Osteocyte (in vitro differentiated cells): Measurements from ENCODE around the gene RNF123. TPM values are rescaled to one million over a fixed set of nuclear protein-coding genes. Genes with fewer than 3 reads are reported as not detected.
"Not testable (repeated sequence)": the region's sequence is repeated elsewhere in the genome, so short reads cannot be mapped to it uniquely, and the experiment has no call there.

Source experiments
- DNase-seq: peaks from one replicate; pipeline ENCODE4 v3.0.0; 2021; ENCODE audit warnings: mixed read lengths; ENCODE audit not compliant: unreplicated experiment; ENCODE audit errors: extremely low spot score
- H3K27ac Mint-ChIP-seq: one replicate; pipeline ENCODE4 v1.8.0; 2021; ENCODE audit warnings: mild to moderate bottlenecking, mixed read lengths; ENCODE audit not compliant: unreplicated experiment
- H3K27me3 Mint-ChIP-seq: one replicate; pipeline ENCODE4 v1.8.0; 2021; ENCODE audit warnings: mixed read lengths; ENCODE audit not compliant: unreplicated experiment
- H3K36me3 Mint-ChIP-seq: one replicate; pipeline ENCODE4 v1.8.0; 2021; ENCODE audit warnings: mixed read lengths; ENCODE audit not compliant: unreplicated experiment
- H3K4me1 Mint-ChIP-seq: one replicate; pipeline ENCODE4 v1.8.0; 2021; ENCODE audit warnings: mixed read lengths; ENCODE audit not compliant: unreplicated experiment
- H3K4me3 Mint-ChIP-seq: one replicate; pipeline ENCODE4 v1.8.0; 2021; ENCODE audit warnings: mild to moderate bottlenecking, moderate library complexity, mixed read lengths; ENCODE audit not compliant: unreplicated experiment
- H3K9me3 Mint-ChIP-seq: one replicate; pipeline ENCODE4 v1.8.0; 2021; ENCODE audit warnings: mixed read lengths; ENCODE audit not compliant: unreplicated experiment
- total RNA-seq: library from RNA; stranded (reverse); gene quantifications from 2 replicates; pipeline ENCODE4 v1.2.1, GENCODE V29; 2021

RNF123 gene
- total RNA-seq, 1 donor from 2014 or later = 61.0 TPM

DNA sequence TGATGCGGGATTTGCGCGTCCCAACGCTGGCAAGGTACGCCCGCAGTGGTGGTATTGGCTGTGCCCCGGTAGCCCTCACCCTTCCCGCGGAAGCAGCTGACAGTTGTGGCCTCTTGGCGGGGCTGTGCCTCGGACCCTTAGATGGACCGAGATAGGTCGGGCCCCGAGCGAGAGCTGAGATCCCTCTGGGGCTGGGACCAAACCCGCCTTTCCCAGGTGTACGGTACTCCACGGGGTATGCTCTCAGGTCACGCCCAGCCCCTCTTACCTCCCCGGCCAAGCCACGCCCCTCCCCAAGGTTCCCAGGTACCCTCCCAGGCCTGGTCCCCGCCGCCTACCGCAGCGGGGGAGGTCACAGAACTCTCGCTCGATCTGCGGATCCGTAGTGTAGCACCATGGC is 3.0 kb upstream of the RNF123 start:
- H3K27me3 Mint-ChIP-seq, H3K27ac Mint-ChIP-seq, H3K9me3 Mint-ChIP-seq, DNase-seq: not testable (repeated sequence)
- H3K4me1 Mint-ChIP-seq = peaks cover 28% of the 10 kb centered on the region
- peak overlapping the region; percentile 47 for H3K4me3 Mint-ChIP-seq
- H3K36me3 Mint-ChIP-seq = peaks cover 15% of the 10 kb centered on the region

DNA sequence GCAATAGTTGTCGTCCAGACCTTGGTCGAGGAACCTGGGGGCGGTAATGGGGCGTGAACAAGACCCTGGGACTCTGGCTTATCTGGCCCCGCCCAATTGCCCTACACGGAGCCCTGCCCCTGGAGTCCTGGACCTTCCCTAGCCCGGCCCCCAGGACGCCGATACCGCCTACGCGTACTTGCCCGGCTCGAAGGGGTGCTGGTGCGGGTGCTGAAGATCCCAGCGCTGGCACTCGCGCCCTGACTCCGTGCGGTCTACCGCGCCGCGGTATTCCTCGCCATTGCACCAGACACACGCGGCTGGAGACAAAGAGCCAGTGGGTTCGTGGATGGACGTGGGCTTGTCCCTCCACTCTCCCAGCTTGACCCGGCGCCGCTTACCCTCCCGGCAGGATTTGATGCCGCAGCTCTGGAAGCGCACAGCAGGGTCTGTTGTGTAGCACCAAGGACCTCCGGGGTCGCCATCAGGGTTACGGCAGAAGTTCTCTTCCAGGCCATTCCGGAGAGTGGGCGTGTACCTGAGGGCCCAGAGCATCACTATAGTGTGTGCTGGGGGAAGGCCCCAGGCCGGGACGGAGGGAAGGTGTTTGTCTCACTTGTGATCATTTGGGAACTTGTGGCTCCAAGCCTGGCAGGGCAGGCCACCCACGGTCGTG is 2.5 kb upstream of the RNF123 start:
- H3K36me3 Mint-ChIP-seq = peaks cover 15% of the 10 kb centered on the region
- H3K9me3 Mint-ChIP-seq, H3K27me3 Mint-ChIP-seq, DNase-seq: not testable (repeated sequence)
- peaks cover 29% of the 10 kb centered on the region for H3K4me1 Mint-ChIP-seq
- peak overlapping the region; percentile 23 for H3K27ac Mint-ChIP-seq
- H3K4me3 Mint-ChIP-seq = peak overlapping the region; percentile 29

DNA sequence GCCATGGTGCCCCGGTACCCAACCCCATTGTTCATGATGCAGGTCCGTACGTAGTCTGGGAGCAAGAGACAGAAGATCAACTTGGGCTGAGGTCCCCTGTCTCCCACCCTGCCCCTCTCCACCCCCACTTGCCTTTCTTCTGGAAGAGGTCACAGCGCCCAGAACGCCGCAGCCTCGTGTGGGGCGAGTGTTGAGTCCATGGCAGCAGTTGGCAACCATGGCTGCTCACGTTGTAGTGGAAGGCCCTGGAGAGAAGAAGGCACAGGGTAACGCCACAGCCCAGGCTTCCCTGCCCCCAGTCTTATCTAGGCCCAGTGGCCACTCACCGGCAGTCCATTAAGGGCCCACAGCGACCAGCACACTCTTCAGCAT is 1.9 kb upstream of the RNF123 start:
- Mint-ChIP-seq H3K27ac (peak overlapping the region; percentile 23), H3K36me3 (peaks cover 15% of the 10 kb centered on the region), H3K4me1 (peaks cover 29% of the 10 kb centered on the region), H3K4me3 (peak overlapping the region; percentile 29)
- DNase-seq, H3K9me3 Mint-ChIP-seq, H3K27me3 Mint-ChIP-seq: not testable (repeated sequence)

DNA sequence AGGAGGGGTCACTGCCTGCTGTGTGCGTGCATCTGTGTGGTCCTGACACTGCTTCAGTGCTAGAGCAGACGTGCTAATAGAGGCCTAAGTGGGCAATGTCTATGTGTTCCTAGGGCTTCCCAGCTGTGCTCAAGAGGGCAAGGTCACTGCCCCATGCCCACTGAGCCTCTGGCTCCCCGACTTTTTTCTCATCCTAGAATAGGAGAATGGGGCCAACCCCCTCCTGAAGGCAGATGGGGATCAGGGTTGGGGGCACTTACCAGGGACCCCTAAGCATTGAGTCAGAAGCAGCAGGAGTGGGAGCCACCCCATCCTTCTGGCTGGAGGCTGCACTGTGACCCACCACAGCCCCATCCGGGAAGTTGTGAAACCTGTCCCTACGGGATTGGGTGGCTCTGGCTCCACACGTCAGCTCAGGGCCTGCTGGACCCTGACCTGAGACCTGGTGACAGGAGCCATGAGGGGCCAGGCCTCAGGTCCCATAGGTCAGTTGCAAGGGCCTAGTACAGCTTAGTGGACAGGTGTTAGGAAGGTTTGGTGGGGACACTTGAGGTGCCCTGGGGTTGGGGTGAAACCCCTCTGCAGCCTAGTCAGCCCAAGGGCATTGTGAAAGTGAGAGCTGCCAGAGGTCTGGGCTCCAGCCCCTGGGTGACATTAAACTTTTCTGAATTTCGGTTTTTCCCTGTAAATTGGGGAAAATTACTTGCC is 865 bp upstream of the RNF123 start:
- Mint-ChIP-seq H3K27ac (peak overlapping the region; percentile 98), H3K4me1 (peaks cover 29% of the 10 kb centered on the region), H3K4me3 (peak overlapping the region; percentile 97)
- H3K36me3 Mint-ChIP-seq, H3K27me3 Mint-ChIP-seq, H3K9me3 Mint-ChIP-seq, DNase-seq: not testable (repeated sequence)

DNA sequence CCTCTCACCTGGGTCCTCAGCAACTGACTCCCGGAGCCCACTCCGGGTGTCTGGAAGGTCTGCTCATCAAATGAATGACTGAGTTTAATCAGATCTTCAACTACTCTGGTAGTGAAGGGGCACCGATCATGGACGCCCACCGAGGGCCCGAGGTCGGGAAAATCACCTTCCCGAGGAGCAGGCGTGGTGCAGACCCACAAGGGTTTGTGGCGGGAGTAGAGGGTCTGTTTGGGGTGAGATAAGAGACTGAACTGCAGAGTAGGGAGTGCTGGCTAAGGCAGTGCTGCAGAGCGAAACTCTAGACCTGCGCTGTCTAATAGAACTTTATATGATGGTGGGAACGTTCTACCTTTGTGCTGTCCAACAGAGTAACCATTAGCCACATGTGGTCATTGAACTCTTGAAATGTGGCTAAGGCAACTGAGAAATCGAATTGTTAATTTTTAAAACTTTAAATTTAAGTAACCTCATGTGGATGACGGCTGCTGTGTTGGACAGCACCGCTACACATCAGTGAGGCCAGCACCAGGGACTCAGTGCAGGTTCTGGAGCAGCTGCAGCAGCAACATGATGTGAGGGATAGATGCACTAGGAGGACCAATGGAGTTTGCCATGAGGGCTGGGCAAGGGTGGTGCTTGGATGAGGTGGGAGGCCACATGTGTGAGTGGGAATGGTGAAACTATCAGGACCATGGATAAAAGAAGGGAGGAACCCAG is 709 bp downstream of the RNF123 start:
- not testable (repeated sequence) for H3K27me3 Mint-ChIP-seq, H3K36me3 Mint-ChIP-seq
- peak overlapping the region; percentile 97 for H3K4me3 Mint-ChIP-seq

DNA sequence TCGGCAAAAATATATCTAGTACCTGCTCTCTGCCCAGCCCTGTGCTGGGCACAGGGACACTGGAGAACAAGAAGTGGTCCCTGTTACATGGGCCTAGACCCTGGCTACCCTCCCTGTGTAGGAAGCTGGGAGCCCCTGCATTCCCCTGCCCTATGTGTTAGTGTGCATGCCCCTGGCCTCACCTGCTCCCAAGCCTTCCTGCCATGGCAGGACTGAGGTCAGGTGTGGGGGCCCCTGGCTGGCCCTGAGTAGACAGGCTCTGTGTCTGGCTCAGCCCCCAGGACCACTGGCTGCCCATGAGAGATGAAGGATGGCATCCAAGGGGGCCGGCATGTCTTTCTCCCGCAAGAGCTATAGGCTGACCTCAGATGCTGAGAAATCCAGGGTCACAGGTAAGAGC is 1.5 kb downstream of the RNF123 start:
- H3K9me3 Mint-ChIP-seq, DNase-seq, H3K36me3 Mint-ChIP-seq, H3K27ac Mint-ChIP-seq, H3K27me3 Mint-ChIP-seq: not testable (repeated sequence)
- peaks cover 26% of the 10 kb centered on the region for H3K4me1 Mint-ChIP-seq
- peak overlapping the region; percentile 97 for H3K4me3 Mint-ChIP-seq

More for the DNA sequence above, 709 bp downstream of the RNF123 start:
- Mint-ChIP-seq H3K4me1 (peaks cover 29% of the 10 kb centered on the region), H3K27ac (peak overlapping the region; percentile 98)
- not testable (repeated sequence) for DNase-seq, H3K9me3 Mint-ChIP-seq

DNA sequence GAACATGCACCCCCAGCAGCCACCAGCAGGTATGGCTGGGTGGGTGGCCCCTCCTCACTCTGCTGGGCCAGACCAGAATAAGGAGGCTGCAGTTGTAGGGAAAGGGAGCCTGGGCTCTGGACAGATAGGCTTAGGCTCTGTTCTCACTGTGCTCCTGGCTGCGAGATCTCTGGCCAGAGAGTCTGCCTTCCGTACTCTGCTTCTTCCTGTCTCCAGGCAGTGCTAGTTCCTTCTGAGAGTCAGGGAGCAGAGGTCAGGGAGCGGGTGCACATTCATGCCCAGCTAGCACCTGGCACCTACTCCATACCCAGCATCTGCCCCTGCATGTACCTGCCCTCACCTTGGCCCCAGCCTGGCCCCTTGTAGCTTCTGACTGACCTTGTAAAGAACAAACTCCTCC is 2.1 kb downstream of the RNF123 start:
- not testable (repeated sequence) for DNase-seq, H3K36me3 Mint-ChIP-seq, H3K27ac Mint-ChIP-seq, H3K27me3 Mint-ChIP-seq, H3K4me3 Mint-ChIP-seq, H3K9me3 Mint-ChIP-seq
- peaks cover 24% of the 10 kb centered on the region for H3K4me1 Mint-ChIP-seq

DNA sequence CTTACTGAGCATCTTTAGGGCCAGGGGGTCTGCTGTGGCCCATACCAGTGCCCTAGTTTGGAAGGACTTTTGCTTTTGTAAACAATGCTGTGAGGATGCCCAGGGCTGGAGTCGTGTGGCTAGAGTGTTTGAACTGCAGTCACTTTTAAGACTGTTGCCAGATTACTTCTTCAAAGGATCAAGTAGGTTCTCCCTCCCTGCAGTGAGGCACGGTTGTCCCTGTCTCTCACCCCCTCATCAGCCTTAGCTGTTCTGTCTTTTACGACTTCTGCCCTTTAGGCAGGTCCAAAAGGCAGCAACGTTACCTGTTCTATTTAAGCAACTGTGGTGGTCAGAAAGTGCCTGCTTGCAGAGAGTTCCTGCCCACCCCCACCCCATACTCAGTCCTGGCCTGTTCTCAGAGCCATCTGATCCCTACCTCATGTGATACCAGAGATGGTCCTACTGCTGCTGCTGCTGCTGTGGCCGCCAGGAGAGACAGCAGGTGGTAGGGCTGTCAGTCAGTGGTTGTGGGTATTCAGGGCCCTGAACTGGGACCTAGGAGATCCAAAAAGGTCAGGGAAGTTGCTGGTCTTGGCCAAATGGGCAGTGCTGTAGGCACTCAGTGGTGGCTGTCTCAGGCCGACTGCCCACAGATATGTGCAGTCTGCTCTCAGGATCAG is 5.2 kb downstream of the RNF123 start:
- not testable (repeated sequence) for H3K27ac Mint-ChIP-seq, H3K27me3 Mint-ChIP-seq, H3K4me3 Mint-ChIP-seq, DNase-seq, H3K9me3 Mint-ChIP-seq, H3K36me3 Mint-ChIP-seq
- H3K4me1 Mint-ChIP-seq = peaks cover 20% of the 10 kb centered on the region

DNA sequence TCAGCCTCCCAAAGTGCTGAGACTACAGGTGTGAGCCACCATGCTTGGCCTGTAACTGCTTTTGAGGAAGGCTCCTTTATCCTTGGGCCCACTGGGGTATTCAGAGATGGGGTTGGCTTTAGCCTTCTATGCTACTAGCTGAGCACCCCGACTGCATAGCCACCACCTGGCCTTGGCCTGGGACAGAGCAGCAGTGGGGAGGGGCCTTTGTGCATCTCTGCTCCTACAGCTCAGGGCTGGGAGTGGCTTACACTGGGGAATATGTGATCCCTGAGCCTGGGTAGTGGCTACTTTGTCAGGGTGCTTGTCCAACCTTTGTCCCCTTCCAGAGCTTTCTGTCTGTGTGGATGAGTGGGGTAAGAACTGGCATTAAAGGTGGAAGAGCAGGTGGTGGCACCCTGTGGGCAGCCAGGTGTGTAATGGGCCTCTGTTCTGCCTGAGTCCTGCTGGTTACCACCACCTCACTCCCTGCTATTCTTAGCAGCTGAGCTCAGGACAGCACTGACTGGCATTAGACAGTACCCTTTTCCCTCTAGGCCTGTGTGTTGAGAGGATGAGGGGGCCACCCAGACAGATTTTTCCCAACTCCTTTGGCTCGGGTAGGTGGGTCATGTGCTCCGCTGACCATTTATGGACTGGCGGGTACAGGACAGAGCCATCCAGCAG is 6.1 kb downstream of the RNF123 start:
- not testable (repeated sequence) for H3K27ac Mint-ChIP-seq, DNase-seq, H3K4me3 Mint-ChIP-seq, H3K36me3 Mint-ChIP-seq, H3K27me3 Mint-ChIP-seq, H3K9me3 Mint-ChIP-seq
- H3K4me1 Mint-ChIP-seq = peaks cover 12% of the 10 kb centered on the region
